HCEC 1CT (cell line): Measurements from ENCODE around the gene PTRHD1.

Source experiments
- DNase-seq: peaks from one replicate; pipeline ENCODE4 v3.0.0-alpha.2; 2017

Gene PTRHD1

DNA sequence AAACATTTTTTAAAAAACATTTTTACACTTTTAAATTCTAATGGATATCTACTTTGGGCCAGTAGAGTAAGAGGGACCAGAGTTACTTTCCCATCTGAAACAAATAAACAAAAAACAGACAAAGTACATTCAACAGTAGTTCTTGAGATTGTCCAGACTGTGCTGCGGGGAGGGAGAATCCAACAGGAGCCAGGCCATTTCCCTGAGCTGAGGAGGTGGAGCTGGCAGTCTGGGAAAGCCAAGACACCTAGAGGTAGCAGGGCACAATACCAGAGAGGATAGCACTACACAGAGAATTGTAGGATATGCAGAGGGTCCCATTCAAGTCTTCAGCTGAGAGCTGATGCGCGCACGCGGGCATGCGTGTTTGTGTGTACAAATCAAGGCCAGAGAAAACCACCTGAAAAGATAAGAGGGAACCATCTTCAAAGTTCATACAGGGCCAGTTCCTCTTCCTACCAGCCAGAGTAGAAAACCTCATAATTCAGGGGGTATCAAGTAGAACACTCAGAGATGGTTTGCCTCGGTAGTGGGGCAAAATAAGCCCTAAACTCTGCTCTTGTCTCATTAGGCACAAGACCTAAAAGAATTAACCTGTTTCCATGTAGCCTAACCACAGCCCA is 44.0 kb downstream of the PTRHD1 start:
- DNase-seq = no peak

GRCh38 chr2:24747299-24747698 is 45.9 kb downstream of the PTRHD1 start:
- no peak for DNase-seq

DNA sequence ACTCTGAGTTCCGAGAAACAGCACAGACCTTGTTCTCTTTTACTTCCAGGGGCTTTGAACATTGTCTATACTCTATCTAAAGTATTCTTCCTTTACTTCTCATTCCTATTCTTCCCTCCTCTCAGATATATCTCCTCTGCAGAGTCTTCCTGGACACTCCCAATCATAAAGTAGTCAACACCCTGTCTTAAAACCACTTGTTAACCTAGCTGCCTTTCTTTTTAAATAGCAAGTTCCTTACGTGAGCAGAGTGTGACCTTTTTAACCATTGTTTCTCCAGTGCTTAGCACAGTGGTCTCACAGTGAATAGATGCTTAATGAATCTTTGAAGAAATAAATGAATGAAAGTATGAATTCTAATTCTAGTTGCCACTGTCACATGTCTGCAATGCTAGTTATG is 47.4 kb downstream of the PTRHD1 start:
- DNase-seq = no peak

DNA sequence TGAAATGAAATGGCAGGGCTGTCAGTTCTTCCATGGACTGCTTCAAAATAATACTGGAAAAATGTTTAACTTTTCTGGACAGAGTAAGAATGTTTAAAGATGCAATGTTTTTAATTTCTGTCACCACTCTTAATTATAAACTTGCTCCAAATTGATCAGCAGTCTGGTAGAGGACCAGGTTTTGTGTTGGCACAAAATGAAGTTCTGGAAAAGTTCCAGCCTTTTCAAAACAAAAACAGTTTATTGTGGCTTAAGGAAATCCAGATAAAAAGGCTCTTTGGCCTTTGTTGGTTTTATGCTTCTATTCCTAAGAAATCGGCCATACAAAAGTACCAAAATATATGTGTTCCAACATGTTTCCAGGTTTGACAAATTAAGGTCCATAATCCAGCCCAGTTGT is 48.8 kb downstream of the PTRHD1 start:
- DNase-seq = no peak

DNA sequence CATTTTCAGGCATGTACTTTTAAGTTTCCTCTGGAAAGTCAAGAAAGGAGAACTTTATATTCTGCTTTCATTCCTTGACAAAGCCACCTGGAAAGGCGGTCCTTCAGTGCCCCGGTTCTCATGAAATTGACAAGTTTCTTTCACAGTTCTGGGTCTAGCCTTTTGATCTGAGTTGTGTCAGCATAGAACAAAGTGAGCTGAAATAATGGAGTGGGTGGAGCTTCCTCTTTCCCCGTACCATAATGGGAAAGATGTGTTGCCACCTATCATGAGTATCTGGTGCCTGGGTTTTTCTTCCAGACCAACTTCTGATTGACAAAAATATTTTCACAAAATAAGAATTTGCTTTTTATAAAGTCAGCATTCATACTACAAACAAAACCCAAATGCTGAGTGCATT is 49.3 kb downstream of the PTRHD1 start:
- DNase-seq = no peak

- no peak for DNase-seq
Observed at GRCh38 chr2:24742730-24743129, 50.5 kb downstream of the PTRHD1 start.

GRCh38 chr2:24740142-24740541 is 53.0 kb downstream of the PTRHD1 start:
- DNase-seq = no peak
